Ascending aorta (tissue), 2 donors: Measurements from ENCODE around the gene PHACTR3. TPM values are rescaled to one million over a fixed set of nuclear protein-coding genes. Genes with fewer than 3 reads are reported as not detected.

Experiments
- DNase-seq, 2 donors: peaks; one replicate each; pipeline ENCODE4 v3.0.0-alpha.2; 2019; ENCODE audit warnings: low spot score in 2 of 2
- H3K27ac ChIP-seq, 2 donors: fragments of 200-600 bp; sonication (generic); one replicate each; pipeline ENCODE4 v1.5.1; 2016 to 2017; ENCODE audit warnings: mild to moderate bottlenecking in 1 of 2
- H3K27me3 ChIP-seq: fragments of 200-600 bp; sonication (generic); one replicate; pipeline ENCODE4 v1.5.1; 2017
- H3K36me3 ChIP-seq, 2 donors: fragments of 200-600 bp; sonication (generic); one replicate each; pipeline ENCODE4 v1.5.1; 2016
- H3K4me1 ChIP-seq, 2 donors: fragments of 200-600 bp; sonication (generic); one replicate each; pipeline ENCODE4 v1.5.1; 2016 to 2017; ENCODE audit warnings: mild to moderate bottlenecking in 1 of 2
- H3K4me3 ChIP-seq, 2 donors: fragments of 200-600 bp; sonication (generic); one replicate each; pipeline ENCODE4 v1.5.1; 2016 to 2017; ENCODE audit warnings: mild to moderate bottlenecking in 1 of 2
- H3K9me3 ChIP-seq, 2 donors: fragments of 200-600 bp; sonication (generic); one replicate each; pipeline ENCODE4 v1.5.1; 2016
- intact Hi-C: fragments of 100-400 bp; cut with DNase I; formaldehyde crosslinking; loops from one replicate; pipeline ENCODE4 v1.15.1; 2023
- total RNA-seq: library from RNA; depleted of rRNA; stranded (reverse); fragments of >200 nt; gene quantifications from one replicate; pipeline ENCODE4 v1.1.0, GENCODE V29; 2016
- TF ChIP-seq, protein P1 (sequence below), 3 experiments: fragments of 200-600 bp in 2 of 3; fragments of 450-650 bp in 1 of 3; sonication (generic) in 2 of 3; IDR thresholded peaks; one replicate each; pipeline ENCODE4 v1.5.1; 2016 to 2019; ENCODE audit warnings: antibody characterized with exemption in 3 of 3, mild to moderate bottlenecking in 1 of 3, moderate library complexity in 1 of 3

The PHACTR3 gene
- total RNA-seq, 1 donor from 2014 or later: not detected

DNA sequence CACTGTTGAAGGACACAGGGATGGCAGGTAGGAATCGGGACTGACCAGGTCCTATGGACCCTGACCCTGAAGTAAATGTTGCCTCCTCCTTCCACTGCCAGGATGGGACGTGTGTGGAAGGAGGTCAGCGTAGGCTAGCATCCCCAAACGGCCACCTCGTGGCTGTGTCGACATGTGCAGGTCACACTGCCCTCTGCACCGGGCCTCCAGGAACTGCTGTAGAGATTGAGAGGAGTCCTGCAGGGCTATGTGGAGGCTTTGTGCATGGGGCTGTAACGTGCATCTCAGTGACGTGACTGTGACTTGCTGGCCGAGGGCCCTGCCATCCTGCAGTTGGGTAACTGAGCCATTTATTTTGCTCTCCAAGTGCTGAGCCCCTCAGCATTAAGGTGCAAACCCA lies 149.5 kb downstream of the PHACTR3 start:
- H3K9me3 ChIP-seq: no peaks in the 10 kb centered on the region
- H3K27me3 ChIP-seq: no peaks in the 10 kb centered on the region
- DNase-seq: no peak
- no peak overlapping the region for H3K27ac ChIP-seq
- no peak overlapping the region for H3K4me3 ChIP-seq
- peaks cover 4 to 6% of the 10 kb centered on the region in 2 donors for H3K4me1 ChIP-seq
- intact Hi-C loops: no loop called here
- TF ChIP-seq, protein P1, sequence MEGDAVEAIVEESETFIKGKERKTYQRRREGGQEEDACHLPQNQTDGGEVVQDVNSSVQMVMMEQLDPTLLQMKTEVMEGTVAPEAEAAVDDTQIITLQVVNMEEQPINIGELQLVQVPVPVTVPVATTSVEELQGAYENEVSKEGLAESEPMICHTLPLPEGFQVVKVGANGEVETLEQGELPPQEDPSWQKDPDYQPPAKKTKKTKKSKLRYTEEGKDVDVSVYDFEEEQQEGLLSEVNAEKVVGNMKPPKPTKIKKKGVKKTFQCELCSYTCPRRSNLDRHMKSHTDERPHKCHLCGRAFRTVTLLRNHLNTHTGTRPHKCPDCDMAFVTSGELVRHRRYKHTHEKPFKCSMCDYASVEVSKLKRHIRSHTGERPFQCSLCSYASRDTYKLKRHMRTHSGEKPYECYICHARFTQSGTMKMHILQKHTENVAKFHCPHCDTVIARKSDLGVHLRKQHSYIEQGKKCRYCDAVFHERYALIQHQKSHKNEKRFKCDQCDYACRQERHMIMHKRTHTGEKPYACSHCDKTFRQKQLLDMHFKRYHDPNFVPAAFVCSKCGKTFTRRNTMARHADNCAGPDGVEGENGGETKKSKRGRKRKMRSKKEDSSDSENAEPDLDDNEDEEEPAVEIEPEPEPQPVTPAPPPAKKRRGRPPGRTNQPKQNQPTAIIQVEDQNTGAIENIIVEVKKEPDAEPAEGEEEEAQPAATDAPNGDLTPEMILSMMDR (IDR thresholded peaks at IDR 0.05): no peak
- H3K36me3 ChIP-seq: no peaks in the 10 kb centered on the region

DNA sequence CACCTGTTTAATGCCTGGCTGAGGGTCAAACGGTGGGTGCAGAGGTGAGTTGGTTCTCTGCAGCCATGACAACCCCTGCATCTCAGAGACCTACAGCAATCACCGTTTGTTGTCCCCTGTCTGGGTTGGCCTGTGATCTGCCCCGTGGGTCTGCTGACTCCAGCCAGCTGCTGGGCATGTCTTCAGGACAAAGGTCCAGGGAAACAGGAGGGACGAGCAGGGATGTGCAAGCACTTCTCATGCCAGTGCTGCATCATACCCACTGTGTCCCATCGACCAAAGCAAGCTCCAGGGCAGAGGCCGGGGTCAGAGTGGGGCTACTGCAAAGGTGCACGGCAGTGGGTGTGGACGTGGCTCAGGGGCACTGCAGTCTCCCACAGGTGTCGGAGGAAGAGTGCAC lies 150.2 kb downstream of the PHACTR3 start:
- Histone ChIP-seq H3K4me3 (no peak overlapping the region), H3K9me3 (no peaks in the 10 kb centered on the region), H3K27ac (no peak overlapping the region), H3K27me3 (no peaks in the 10 kb centered on the region), H3K4me1 (peaks cover 4 to 5% of the 10 kb centered on the region in 2 donors), H3K36me3 (no peaks in the 10 kb centered on the region)
- no peak for DNase-seq
- TF ChIP-seq, protein P1 (IDR thresholded peaks at IDR 0.05): no peak
- intact Hi-C loops: no loop called here

DNA sequence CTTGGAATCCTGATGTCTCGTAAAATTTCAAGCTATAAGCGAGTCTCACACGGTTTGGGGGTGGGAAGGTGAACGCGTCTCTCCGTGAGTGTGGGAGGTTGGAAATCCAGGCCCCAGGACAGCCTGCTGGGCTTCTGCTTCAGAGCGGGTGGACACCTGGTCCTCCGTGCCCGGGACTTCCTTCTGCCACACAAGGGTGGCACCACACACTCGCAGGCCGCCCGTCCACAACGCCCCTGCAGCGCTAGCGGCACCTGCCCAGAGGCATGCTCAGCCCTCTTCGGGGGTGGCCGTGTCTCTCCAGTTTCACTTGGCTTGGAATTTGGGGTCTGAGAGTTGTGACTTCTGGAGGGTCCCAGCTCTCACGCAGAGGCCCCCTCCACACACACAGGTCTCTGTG lies 151.9 kb downstream of the PHACTR3 start:
- DNase-seq: no peak
- no peak overlapping the region for H3K27ac ChIP-seq
- TF ChIP-seq, protein P1 (IDR thresholded peaks at IDR 0.05): no peak
- H3K4me1 ChIP-seq: peaks cover 4% of the 10 kb centered on the region in 2 donors
- intact Hi-C loops: no loop called here
- H3K27me3 ChIP-seq: no peaks in the 10 kb centered on the region
- no peaks in the 10 kb centered on the region for H3K36me3 ChIP-seq
- no peak overlapping the region for H3K4me3 ChIP-seq
- no peaks in the 10 kb centered on the region for H3K9me3 ChIP-seq

DNA sequence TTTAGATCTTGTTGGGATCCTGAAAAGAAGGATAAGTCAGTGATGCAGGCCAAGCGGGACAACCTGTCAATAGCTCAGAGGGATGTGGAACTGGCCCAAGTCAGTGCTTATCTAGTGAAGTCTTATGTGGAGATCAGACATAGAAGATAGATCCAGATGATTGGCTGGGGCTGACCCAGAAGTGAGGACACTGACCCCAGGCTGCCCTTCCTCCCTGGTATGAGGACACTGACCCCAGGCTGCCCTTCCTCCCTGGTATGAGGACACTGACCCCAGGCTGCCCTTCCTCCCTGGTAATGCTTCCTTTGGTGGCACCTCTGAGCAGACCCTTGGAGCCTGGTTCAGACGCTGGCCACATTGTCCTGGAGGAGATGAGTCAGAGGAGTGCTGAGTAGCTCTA lies 159.7 kb downstream of the PHACTR3 start:
- no peaks in the 10 kb centered on the region for H3K36me3 ChIP-seq
- no peak overlapping the region for H3K27ac ChIP-seq
- DNase-seq: no peak
- no peaks in the 10 kb centered on the region for H3K9me3 ChIP-seq
- intact Hi-C loops: no loop called here
- no peaks in the 10 kb centered on the region for H3K4me1 ChIP-seq
- H3K4me3 ChIP-seq: no peak overlapping the region
- TF ChIP-seq, protein P1 (IDR thresholded peaks at IDR 0.05): no peak
- no peaks in the 10 kb centered on the region for H3K27me3 ChIP-seq

DNA sequence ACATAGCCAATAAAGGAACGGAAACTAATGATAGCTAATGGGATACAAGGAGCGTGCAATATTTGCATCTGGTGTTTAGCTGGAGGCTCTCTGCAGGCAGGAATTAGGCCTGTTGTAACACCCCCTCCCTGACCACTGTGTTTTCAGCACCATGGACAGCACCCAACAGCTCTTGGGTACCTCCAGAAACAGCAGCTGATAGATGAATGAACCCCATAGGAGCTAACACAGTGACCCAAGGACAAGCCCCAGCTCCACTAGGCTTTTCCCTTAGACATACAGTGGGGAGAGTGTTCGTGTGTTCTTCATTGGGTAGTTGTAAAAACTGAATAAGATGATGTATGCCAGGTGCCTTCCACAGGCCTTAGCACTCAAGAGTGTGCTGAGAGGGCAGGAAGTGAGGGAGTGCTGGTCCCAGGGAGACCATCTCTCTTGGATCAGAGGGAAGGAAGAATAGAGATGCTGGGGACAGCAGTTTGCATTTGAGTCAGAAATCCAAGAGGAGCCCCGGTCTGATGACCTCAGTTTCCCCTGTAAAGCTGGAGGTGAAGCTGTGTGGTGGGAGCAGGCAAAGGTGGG lies 161.3 kb downstream of the PHACTR3 start:
- no peaks in the 10 kb centered on the region for H3K27me3 ChIP-seq
- intact Hi-C loops: no loop called here
- no peak overlapping the region for H3K4me3 ChIP-seq
- H3K4me1 ChIP-seq: no peaks in the 10 kb centered on the region
- DNase-seq: no peak
- no peaks in the 10 kb centered on the region for H3K9me3 ChIP-seq
- no peak overlapping the region for H3K27ac ChIP-seq
- TF ChIP-seq, protein P1 (IDR thresholded peaks at IDR 0.05): no peak
- H3K36me3 ChIP-seq: no peaks in the 10 kb centered on the region

DNA sequence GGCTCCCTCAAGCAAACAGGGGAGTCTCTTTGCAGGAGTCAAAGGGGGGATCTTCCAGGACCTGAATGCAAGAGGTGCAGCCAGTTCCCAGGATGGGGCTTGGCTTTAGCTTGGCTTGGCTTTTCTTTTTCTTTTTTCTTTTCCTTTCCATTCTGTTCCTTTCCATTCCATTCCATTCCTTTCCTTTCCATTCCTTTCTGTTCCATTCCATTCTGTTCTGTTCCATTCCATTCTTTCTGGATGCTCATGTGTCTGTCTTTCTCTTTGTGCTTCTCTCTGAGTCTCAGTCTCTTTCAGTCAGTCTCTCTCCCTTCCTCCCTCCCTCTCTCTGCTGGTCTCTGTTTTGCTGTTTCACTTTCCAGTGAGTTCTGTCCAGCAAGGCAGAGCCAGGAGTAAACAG lies 163.3 kb downstream of the PHACTR3 start:
- Histone ChIP-seq H3K9me3 (no peaks in the 10 kb centered on the region), H3K4me1 (no peaks in the 10 kb centered on the region), H3K27ac (no peak overlapping the region), H3K36me3 (no peaks in the 10 kb centered on the region), H3K4me3 (no peak overlapping the region), H3K27me3 (no peaks in the 10 kb centered on the region)
- intact Hi-C loops: no loop called here
- DNase-seq: no peak
- TF ChIP-seq, protein P1 (IDR thresholded peaks at IDR 0.05): no peak
